Measurements from ENCODE around the gene USP40.

- TF ChIP-seq POLR2A (IDR thresholded peaks at IDR 0.05; ENCODE audit: low read depth) (no peak), CTCF (IDR thresholded peaks at IDR 0.05) (no peak)
Observed at GRCh38 chr2:233487748-233488345, 78.7 kb downstream of the USP40 start.

Data from esophagus muscularis mucosa (tissue), 3 donors.